ENCODE measurements around the gene CAPN14. TPM values are rescaled to one million over a fixed set of nuclear protein-coding genes. Genes with fewer than 3 reads are reported as not detected.

The CAPN14 gene
- total RNA-seq, 4 donors from 2014 or later, result 0.19 to 8.3 (median 1.1) TPM

DNA sequence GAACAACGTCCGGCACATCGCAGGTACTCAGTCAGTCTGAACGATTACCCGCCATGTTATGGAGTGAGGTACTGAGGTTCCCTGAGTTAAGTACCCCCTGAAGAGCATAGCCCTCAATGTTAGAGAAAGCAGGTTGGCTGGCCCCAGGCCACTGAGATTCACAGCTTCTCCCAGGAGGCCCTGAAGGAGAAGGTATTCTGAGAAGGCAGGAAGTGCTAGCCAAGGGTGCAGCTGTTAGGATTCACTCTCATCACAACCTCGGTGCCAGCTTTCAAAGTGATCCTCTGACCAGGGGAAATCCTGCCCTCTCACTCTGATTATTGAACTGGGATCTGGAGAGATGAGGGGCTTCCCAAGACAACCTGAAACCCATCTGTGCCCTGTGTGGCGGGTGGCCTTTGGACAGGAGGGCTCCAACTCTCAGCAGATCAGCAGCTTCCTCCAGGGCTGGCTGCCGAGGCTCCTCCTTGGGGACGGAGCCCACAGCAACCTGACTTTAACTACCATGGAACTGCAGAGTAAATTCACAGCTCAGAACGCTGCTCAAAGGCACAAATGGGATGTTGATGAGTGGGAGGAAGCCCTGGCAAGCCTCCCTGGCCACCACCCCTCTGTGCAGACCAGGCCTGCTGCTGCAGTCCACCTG lies 24.4 kb upstream of the CAPN14 start:
- TF ChIP-seq EP300 (IDR thresholded peaks at IDR 0.05) (no peak), POLR2A (IDR thresholded peaks at IDR 0.05) (no peak), POLR2AphosphoS5 (IDR thresholded peaks at IDR 0.05) (no peak)
- TF ChIP-seq, protein P1, sequence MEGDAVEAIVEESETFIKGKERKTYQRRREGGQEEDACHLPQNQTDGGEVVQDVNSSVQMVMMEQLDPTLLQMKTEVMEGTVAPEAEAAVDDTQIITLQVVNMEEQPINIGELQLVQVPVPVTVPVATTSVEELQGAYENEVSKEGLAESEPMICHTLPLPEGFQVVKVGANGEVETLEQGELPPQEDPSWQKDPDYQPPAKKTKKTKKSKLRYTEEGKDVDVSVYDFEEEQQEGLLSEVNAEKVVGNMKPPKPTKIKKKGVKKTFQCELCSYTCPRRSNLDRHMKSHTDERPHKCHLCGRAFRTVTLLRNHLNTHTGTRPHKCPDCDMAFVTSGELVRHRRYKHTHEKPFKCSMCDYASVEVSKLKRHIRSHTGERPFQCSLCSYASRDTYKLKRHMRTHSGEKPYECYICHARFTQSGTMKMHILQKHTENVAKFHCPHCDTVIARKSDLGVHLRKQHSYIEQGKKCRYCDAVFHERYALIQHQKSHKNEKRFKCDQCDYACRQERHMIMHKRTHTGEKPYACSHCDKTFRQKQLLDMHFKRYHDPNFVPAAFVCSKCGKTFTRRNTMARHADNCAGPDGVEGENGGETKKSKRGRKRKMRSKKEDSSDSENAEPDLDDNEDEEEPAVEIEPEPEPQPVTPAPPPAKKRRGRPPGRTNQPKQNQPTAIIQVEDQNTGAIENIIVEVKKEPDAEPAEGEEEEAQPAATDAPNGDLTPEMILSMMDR (IDR thresholded peaks at IDR 0.05), result no peak
- no peaks in the 10 kb centered on the region for H3K27me3 ChIP-seq
- H3K4me1 ChIP-seq, result peaks cover 0 to 9% (median 8%) of the 10 kb centered on the region in 3 donors
- no peaks in the 10 kb centered on the region for H3K9me3 ChIP-seq
- no peak overlapping the region for H3K4me3 ChIP-seq
- peaks cover 0 to 10% of the 10 kb centered on the region in 2 donors for H3K36me3 ChIP-seq
- no peak for ATAC-seq
- 74% methylated on average over 3 of the region's 10 CpGs; no CpG with 5 or more reads in 1 of the 2 donors for WGBS, 2 donors (ENCODE audit: low coverage in 1 of 2)
- no peak overlapping the region for H3K27ac ChIP-seq

DNA sequence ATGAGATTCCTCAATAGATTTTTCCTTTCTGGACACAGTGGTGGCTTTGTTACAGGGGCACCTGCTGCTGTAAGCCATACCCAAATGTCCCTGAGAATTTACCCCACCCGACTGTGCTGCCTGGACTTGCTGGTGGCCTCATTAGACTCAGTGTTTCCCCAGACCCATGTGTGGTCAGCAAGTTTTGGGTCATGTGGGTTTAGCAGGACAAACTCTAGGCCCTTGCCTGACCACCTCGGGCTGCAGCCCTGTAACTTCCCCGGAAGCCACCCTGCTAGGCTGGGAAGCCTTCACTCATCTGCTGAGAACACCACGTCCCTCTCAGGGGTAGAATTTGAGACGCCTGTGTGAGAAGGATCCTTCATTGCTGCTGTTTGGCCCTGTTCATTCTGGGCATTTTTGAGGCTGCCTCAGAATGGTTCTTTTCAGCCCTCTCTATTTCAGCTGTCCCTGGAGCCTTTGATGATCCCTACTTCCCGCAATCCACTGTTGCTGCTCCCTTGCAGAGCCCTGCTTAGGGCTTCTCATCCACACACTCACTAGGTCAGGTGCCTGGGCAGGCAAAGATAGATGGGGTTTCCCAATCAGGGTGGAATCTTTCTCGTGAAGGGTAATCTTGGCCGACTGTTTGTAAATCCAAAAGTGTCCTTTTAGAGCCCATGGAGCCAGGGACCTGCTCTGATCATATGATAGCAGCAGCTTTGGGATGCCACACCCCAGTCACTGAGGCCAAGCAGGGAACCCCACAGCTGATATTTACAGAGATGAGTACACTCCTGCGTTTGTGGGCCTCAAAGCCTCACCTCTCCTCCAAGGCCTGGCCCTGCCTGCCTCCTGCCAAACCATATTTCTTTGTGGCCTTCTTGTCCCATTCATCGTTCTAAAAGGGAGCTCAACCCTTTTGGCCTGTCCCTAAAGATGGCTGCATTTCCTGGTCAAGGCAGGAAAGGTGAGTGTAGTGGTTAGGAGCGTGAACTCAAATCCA lies 23.4 kb upstream of the CAPN14 start:
- H3K27me3 ChIP-seq, result no peaks in the 10 kb centered on the region
- TF ChIP-seq POLR2AphosphoS5 (IDR thresholded peaks at IDR 0.05) (no peak), POLR2A (IDR thresholded peaks at IDR 0.05) (no peak), EP300 (IDR thresholded peaks at IDR 0.05) (no peak)
- TF ChIP-seq, protein P1 (IDR thresholded peaks at IDR 0.05), result no peak
- no peaks in the 10 kb centered on the region for H3K9me3 ChIP-seq
- peaks cover 0 to 9% (median 8%) of the 10 kb centered on the region in 3 donors for H3K4me1 ChIP-seq
- 73 to 90% methylated on average over 2 to 3 of the region's 11 CpGs for WGBS, 2 donors (ENCODE audit: low coverage in 1 of 2)
- peak overlapping the region in 2 of 4 donors; percentile 17 to 65 for H3K27ac ChIP-seq
- H3K4me3 ChIP-seq, result no peak overlapping the region
- peaks cover 0 to 10% of the 10 kb centered on the region in 2 donors for H3K36me3 ChIP-seq
- ATAC-seq, result peak; percentile 13

DNA sequence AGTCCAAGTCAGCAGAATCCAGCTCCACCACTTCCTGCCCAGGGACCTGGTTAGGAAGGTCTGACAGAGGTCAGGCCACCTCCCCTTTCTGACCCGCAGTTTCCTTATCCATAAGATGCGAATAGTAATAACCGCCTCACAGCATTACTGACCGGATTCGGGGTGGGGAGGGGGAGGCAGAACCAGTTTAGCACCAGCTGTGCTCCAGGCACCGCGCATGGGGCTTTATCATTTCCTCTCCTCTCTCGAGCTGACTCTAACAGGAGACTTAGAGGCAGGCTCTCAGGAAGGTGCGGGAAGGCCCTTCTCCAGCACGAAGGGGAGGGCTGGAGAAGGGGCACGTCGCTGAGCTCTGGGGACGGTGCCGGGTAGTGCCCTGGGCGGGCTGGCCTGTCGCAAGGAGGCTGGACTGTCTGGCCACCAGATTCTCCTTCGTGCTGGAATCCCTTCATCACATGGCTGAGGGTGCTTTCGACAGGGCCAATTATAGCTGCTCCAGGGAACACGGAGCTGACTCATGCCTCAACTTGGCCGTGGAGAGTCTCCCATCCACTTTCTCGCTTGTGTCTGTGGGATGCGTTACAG lies 22.4 kb upstream of the CAPN14 start:
- peak overlapping the region in 3 of 4 donors; percentile 54 to 68 (median 65) for H3K27ac ChIP-seq
- H3K4me1 ChIP-seq, result peaks cover 0 to 18% (median 10%) of the 10 kb centered on the region in 3 donors
- H3K27me3 ChIP-seq, result no peaks in the 10 kb centered on the region
- H3K4me3 ChIP-seq, result no peak overlapping the region
- TF ChIP-seq, protein P1 (IDR thresholded peaks at IDR 0.05), result no peak
- no peak for TF ChIP-seq EP300 (IDR thresholded peaks at IDR 0.05)
- TF ChIP-seq POLR2A (IDR thresholded peaks at IDR 0.05), result no peak
- TF ChIP-seq POLR2AphosphoS5 (IDR thresholded peaks at IDR 0.05), result no peak
- H3K36me3 ChIP-seq, result peaks cover 0 to 5% of the 10 kb centered on the region in 2 donors
- WGBS, 2 donors (ENCODE audit: low coverage in 1 of 2), result 47% methylated on average over 8 of the region's 22 CpGs; no CpG with 5 or more reads in 1 of the 2 donors
- ATAC-seq, result peak; percentile 72
- no peaks in the 10 kb centered on the region for H3K9me3 ChIP-seq

DNA sequence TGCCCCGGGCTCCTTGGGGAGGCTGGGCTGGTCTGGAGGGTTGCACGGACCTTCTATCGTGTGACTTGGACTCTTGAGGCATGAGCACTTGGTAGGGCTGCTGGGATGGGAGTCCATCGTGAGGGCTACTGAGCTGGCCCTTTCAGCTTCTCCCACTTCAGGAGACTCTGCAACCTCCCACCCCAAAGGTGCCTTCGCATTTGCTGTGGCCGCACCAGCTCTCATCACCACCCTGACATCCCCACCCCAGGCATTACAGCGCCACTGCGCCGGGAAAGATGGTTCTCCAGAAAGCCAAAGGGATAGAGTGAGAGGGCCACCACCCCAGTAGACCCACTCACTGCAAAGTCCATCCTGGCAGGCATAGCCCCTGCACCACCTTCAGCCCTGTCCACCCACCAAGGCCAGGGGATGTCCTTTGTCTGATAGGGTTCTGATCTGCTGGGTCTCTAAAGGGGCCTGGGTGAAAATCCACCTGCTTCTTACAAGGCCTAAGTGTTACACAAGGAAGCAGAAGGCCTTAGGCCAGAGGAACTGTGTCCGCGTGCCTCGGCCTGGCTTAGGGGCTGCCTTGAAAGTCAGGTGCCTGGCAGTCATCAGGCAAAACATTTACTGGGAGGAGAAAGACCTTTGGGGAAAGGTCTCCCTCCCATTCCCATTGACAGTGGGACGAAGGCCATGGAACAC lies 21.7 kb upstream of the CAPN14 start:
- TF ChIP-seq POLR2AphosphoS5 (IDR thresholded peaks at IDR 0.05) (no peak), EP300 (IDR thresholded peaks at IDR 0.05) (no peak), POLR2A (IDR thresholded peaks at IDR 0.05) (no peak)
- TF ChIP-seq, protein P1 (IDR thresholded peaks at IDR 0.05), result no peak
- ATAC-seq, result no peak
- Histone ChIP-seq H3K9me3 (no peaks in the 10 kb centered on the region), H3K27me3 (no peaks in the 10 kb centered on the region), H3K27ac (peak overlapping the region in 3 of 4 donors; percentile 54 to 68 (median 65)), H3K36me3 (no peaks in the 10 kb centered on the region), H3K4me3 (no peak overlapping the region), H3K4me1 (peaks cover 0 to 25% (median 14%) of the 10 kb centered on the region in 3 donors)
- WGBS, 2 donors (ENCODE audit: low coverage in 1 of 2), result 67 to 83% methylated on average over 1 of the region's 13 CpGs

All from gastroesophageal sphincter (tissue), 4 donors.